A375 (cell line): ENCODE results near the gene GPR158. TPM values are rescaled to one million over a fixed set of nuclear protein-coding genes. Genes with fewer than 3 reads are reported as not detected.

Experiments used
- small RNA-seq: library from RNA; depleted of rRNA; stranded (forward); fragments of <200 nt; gene quantifications from one replicate; pipeline ENCODE3, GENCODE V24; 2014
- total RNA-seq: library from RNA; depleted of rRNA; stranded (reverse); fragments of >200 nt; shearing (Covaris generic); gene quantifications from 2 replicates; pipeline ENCODE4 v1.2.3, GENCODE V29; 2014; rRNA removed

Gene GPR158
- total RNA-seq = 5.5 and 6.1 TPM in 2 replicates

DNA sequence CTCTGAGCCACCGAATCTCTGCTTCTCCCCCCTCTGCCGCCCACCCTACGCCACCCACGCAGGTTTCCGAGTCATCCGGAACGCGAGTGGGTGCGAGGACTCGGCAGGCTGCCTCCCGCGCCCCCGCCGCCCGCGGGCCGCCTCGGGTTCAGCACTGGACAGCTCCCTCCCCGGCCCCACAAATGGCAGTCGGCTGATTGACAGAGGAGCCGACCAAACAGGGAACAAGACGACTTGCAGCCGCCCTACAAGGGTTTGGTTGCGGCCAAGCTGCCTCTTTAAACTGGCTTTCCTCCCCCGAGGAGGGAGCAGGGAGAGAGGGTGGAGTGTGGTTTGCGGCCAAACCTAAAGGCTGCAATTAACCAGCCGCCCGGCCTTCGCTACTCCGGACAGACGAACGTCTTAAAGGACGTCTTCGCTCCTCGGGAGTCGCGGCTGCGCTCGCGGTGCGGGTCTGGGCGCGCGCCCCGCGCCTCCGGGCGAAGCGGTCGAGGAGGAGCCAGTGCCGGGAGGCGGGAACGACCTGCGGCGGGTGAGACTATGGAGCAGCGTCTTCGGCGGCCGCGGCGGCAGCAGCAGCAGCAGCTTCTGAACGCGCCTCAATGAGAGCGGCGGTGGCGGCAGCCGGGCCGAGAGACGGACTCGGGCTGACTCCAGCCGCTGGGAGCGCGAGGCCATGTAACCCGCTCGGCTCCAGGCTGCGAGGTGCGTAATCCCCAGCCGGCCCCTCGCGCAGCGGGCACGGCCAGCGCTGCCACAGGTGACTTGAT, at the start of gene GPR158:
Gene GPR158 (plus strand): TSS at position 541 of the 770 bp plus-strand sequence. CDS start 420 bp downstream, outside the sequence.

Small RNAs within 50 kb of the gene (small RNA-seq; reads per million reads assigned to genes)
- gene RN7SKP220 = not detected

Other genes with a start within 250 kb of the GPR158 start
- not detected in 2 replicates for gene PRTFDC1, start 222.4 kb upstream of the GPR158 start, total RNA-seq
- 0.15 and 0.45 TPM in 2 replicates for gene ENKUR, start 158.8 kb upstream of the GPR158 start, total RNA-seq
- 2.5 and 2.7 TPM in 2 replicates for gene THNSL1, start 158.4 kb upstream of the GPR158 start, total RNA-seq